Measurements from ENCODE around the gene NDUFAF5.

- TF ChIP-seq CTCF (IDR thresholded peaks at IDR 0.05; ENCODE audit: insufficient read depth, low read length, poor library complexity, severe bottlenecking) = no peak
- no peak for TF ChIP-seq EZH2phosphoT487 (conservative IDR thresholded peaks at IDR 0.05; ENCODE audit: low read length)
Observed at GRCh38 chr20:13852306-13852705, 67.5 kb downstream of the NDUFAF5 start.

Data from SU-DHL-6 (cell line).